Glutamatergic neuron (in vitro differentiated cells): ENCODE data around the gene ZNF460. TPM values are rescaled to one million over a fixed set of nuclear protein-coding genes. Genes with fewer than 3 reads are reported as not detected.
"Not testable (repeated sequence)": the region's sequence is repeated elsewhere in the genome, so short reads cannot be mapped to it uniquely, and the experiment has no call there.

Source experiments
- DNase-seq: peaks from one replicate; pipeline ENCODE4 v3.0.0; 2022
- H3K27ac Mint-ChIP-seq: one replicate; pipeline ENCODE4 v1.8.0; 2020; ENCODE audit warnings: mild to moderate bottlenecking, mixed read lengths, inconsistent platforms; ENCODE audit not compliant: unreplicated experiment
- H3K27me3 Mint-ChIP-seq: one replicate; pipeline ENCODE4 v1.8.0; 2020; ENCODE audit warnings: mild to moderate bottlenecking, moderate library complexity, mixed read lengths, inconsistent platforms; ENCODE audit not compliant: unreplicated experiment
- H3K36me3 Mint-ChIP-seq: one replicate; pipeline ENCODE4 v1.8.0; 2020; ENCODE audit warnings: mild to moderate bottlenecking, mixed read lengths, inconsistent platforms; ENCODE audit not compliant: unreplicated experiment
- H3K4me1 Mint-ChIP-seq: one replicate; pipeline ENCODE4 v1.8.0; 2020; ENCODE audit warnings: mild to moderate bottlenecking, low read depth, mixed read lengths, inconsistent platforms; ENCODE audit not compliant: unreplicated experiment
- H3K4me3 Mint-ChIP-seq: one replicate; pipeline ENCODE4 v1.8.0; 2020; ENCODE audit warnings: mild to moderate bottlenecking, mixed read lengths, inconsistent platforms; ENCODE audit not compliant: unreplicated experiment
- H3K9me3 Mint-ChIP-seq: one replicate; pipeline ENCODE4 v1.8.0; 2020; ENCODE audit warnings: mild to moderate bottlenecking, moderate library complexity, mixed read lengths, inconsistent platforms; ENCODE audit not compliant: unreplicated experiment
- CTCF ChIP-seq: fragments of 200-600 bp; sonication (generic); IDR thresholded peaks from one replicate; pipeline ENCODE4 v1.5.0; 2021; ENCODE audit not compliant: partially characterized antibody, unreplicated experiment
- total RNA-seq: library from RNA; stranded (reverse); fragmentation: NEBNext Ultra II Directional; extraction: Animal tissue kit (Norgen Biotek cat#: 25700); gene quantifications from one replicate; pipeline ENCODE4 v1.2.1, GENCODE V29; 2021; ENCODE audit not compliant: unreplicated experiment

The ZNF460 gene
- total RNA-seq, 1 donor from 2014 or later = 62.1 TPM

GRCh38 chr19:57276430-57276829, 3.9 kb upstream of the ZNF460 start:
- TF ChIP-seq CTCF = no peak
- H3K27ac Mint-ChIP-seq = no peak overlapping the region

DNA sequence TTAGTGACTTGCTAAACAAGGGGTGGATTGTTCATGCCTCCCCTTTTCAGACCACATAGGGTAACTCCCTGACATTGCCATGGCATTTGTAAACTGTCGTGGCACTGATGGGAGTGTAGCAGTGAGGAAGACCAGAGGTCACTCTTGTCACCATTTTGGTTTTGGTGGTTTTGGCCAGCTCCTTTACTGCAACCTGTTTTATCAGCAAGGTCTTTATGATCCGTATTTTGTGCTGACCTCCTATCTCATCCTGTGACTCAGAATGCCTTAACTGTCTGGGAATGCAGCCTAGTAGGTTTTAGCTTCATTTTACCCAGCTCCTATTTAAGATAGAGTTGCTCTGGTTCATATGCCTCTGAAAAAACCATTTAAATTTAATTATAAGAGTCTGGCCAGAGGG, 1.8 kb upstream of the ZNF460 start:
- not testable (repeated sequence) for DNase-seq, H3K36me3 Mint-ChIP-seq, H3K27ac Mint-ChIP-seq, H3K4me3 Mint-ChIP-seq, H3K9me3 Mint-ChIP-seq, H3K27me3 Mint-ChIP-seq
- H3K4me1 Mint-ChIP-seq = peaks cover 12% of the 10 kb centered on the region

More at GRCh38 chr19:57276430-57276829, 3.9 kb upstream of the ZNF460 start:
- Mint-ChIP-seq H3K4me3 (no peak overlapping the region), H3K9me3 (peaks cover 6% of the 10 kb centered on the region), H3K4me1 (peaks cover 4% of the 10 kb centered on the region), H3K36me3 (peaks cover 4% of the 10 kb centered on the region), H3K27me3 (peaks cover 3% of the 10 kb centered on the region)
- DNase-seq = no peak

DNA sequence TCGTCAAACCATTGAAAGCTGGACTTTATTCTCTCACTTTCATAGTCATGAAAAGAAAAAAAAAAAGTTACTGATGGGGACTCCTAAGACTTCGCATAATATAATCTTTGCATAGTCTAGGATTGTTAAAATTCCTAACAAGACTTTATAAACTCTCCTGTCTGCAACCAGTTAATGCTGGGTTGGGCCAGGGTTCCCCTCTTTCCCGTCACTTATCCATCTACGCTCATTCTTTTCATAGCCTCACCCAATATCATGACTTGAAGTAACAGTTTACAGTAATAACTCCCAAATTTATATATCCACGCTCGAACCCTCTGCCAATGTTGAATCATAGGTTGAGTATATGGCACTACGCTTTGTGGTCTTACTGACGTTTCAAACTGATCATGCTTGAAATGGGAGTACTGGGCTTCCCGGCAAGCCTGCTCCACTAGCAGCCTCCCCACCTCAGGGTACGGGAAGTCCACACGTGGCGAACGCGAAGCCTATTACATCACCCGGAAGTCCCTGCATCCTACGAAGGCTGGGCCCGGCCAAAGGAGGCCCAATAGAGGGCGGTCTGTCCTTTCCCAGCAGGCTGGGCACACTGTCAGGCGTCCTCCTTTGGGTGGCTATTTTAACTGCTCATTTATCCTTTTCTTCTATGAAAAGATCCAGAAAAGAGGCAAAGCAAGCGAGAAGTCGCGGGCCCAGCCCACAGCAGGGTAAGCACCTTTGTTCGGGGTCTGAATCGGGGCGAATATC, 694 bp upstream of the ZNF460 start:
- H3K4me1 Mint-ChIP-seq = peaks cover 12% of the 10 kb centered on the region
- H3K27ac Mint-ChIP-seq = no peak overlapping the region
- peak; percentile 85 for DNase-seq
- TF ChIP-seq CTCF = no peak
- no peak overlapping the region for H3K4me3 Mint-ChIP-seq
- H3K9me3 Mint-ChIP-seq = peaks cover 7% of the 10 kb centered on the region
- H3K36me3 Mint-ChIP-seq = no peaks in the 10 kb centered on the region
- H3K27me3 Mint-ChIP-seq = peaks cover 3% of the 10 kb centered on the region

DNA sequence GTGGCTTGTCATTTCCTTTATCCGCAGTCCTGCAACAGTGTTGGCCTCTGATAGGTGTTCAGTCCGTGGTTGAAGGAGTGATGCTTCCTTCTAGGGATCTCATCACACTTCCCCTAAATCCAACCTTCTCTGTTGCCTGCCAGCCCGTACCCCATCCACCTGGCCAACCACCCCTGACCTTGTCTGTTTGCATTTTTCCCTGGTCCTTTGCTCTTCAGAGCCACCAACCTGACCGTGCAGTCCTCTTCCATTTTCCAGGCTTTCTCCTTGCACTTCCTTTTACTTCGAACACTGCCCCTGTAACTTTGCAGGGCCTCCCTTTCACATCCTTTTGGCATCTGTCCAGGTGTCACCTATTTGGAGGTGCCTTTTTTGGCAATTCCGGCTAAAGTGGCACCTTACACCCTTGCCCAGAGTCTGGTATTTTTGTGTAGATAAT, 696 bp downstream of the ZNF460 start:
- peaks cover 12% of the 10 kb centered on the region for H3K4me1 Mint-ChIP-seq
- TF ChIP-seq CTCF = no peak
- peaks cover 3% of the 10 kb centered on the region for H3K27me3 Mint-ChIP-seq
- peaks cover 12% of the 10 kb centered on the region for H3K9me3 Mint-ChIP-seq
- DNase-seq = no peak
- H3K4me3 Mint-ChIP-seq = no peak overlapping the region
- no peaks in the 10 kb centered on the region for H3K36me3 Mint-ChIP-seq
- peak overlapping the region; percentile 92 for H3K27ac Mint-ChIP-seq

DNA sequence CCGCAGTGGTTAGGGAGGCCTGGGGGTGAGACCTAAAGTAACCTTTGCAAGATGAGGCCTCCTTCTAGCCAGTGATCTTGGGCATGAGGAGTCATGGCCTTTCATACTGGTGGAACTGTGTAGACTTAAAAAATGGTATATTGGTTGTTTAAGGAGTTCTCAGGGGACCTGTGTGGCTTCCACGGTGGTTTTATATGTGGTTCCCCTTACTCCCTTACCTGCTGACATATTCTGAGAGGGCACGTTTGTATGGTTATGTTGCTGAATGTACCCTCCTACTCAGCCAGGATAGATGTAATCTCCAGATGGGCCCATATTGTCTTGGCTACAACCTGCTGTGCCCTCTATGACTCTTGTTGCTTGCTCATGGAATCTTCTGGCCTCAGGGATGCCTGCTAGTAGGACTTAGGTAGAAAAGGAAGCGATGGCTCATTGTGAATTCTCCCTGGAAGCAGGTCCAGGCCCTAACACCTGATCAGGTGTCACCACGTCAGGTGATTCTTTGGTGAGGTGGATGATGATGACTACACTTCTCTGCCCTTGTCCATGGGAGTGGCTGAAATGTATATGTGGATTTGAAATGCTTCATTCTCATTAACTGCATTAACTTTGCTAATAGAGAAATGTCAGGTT, 1.8 kb downstream of the ZNF460 start:
- TF ChIP-seq CTCF = no peak
- H3K4me3 Mint-ChIP-seq = peak overlapping the region; percentile 80
- no peaks in the 10 kb centered on the region for H3K36me3 Mint-ChIP-seq
- H3K27ac Mint-ChIP-seq = peak overlapping the region; percentile 33
- H3K4me1 Mint-ChIP-seq = peaks cover 12% of the 10 kb centered on the region
- peaks cover 12% of the 10 kb centered on the region for H3K9me3 Mint-ChIP-seq
- DNase-seq = no peak
- H3K27me3 Mint-ChIP-seq = peaks cover 3% of the 10 kb centered on the region
